Activated T-cell treated with anti-CD3 and anti-CD28 coated beads for 48 hours (primary cell): Measurements from ENCODE around the gene CHST1.

Experiments used
- DNase-seq: peaks from one replicate; pipeline ENCODE4 v3.0.0-alpha.2; 2020; ENCODE audit warnings: low read depth

CHST1 gene

DNA sequence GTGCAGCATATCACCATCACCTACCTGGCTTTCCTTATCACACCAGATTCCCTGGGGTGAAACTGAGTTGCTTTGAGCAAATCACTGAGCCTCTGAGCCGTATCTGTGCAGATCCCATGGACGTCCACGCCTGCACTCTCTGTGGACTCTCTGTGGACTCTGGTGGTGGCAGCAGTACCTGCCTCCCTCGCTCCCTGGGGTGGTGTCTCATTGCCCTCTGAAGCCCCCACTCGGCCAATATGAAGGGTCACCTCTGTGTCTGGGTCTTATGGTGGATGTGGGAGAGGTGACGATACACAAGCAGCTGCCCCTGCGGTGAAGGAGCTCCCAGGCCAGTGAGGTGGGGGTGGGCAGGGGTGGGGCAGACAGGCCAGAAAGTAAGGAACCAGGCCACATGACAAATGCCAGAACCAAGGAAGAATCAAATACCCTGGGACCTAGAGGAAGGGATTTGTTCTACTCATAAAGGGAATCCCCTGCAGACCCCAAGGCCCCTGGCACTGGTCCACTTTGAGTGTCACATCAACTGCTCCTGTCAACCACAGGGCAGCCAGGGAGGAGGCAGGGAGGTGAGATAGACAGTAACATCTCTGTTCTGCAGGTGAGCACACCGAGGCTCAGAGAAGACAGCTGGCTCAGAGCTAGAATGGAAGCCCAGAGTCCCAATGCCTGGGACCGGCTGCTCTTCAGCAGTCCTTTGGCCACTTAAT lies 9.2 kb upstream of the CHST1 start:
- DNase-seq = no peak

DNA sequence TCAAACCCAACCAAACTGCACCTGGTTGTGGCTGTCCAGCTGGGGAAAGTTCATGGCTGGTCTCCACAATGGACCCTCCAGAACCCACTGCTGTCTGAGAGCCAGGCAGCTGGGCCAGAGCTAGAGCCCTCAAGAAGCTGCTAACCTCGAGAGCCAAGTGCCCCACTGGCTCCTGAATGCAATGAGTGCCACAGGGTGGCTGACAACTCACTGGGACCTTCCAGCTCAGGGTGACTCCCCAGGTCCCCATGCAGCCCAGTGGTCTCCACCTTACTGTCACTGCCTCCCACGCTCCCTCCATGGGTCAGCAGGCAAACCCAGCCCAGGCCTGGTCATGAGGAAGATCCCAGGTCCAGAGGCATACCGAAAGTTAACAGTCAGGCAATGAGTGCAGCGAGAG lies 8.0 kb upstream of the CHST1 start:
- no peak for DNase-seq

DNA sequence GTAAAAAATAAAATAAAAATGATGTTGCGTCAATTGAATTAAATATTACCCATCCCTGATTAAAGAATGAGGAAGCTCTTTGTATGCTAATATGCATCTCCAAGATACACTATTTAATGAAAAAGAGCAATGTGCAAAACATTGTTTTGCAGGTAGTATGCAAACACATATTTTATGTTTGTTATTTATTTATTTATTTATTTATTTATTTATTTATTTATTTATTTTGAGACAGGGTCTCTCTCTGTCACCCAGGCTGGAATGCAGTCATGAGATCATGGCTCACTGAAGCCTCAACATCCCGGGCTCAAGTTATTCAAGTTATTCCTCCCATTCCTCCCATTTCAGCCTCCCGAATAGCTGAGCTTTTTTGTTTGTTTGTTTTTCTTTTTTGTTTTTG lies 7.2 kb upstream of the CHST1 start:
- no peak for DNase-seq

GRCh38 chr11:45671246-45672171 lies 6.1 kb upstream of the CHST1 start:
- no peak for DNase-seq

DNA sequence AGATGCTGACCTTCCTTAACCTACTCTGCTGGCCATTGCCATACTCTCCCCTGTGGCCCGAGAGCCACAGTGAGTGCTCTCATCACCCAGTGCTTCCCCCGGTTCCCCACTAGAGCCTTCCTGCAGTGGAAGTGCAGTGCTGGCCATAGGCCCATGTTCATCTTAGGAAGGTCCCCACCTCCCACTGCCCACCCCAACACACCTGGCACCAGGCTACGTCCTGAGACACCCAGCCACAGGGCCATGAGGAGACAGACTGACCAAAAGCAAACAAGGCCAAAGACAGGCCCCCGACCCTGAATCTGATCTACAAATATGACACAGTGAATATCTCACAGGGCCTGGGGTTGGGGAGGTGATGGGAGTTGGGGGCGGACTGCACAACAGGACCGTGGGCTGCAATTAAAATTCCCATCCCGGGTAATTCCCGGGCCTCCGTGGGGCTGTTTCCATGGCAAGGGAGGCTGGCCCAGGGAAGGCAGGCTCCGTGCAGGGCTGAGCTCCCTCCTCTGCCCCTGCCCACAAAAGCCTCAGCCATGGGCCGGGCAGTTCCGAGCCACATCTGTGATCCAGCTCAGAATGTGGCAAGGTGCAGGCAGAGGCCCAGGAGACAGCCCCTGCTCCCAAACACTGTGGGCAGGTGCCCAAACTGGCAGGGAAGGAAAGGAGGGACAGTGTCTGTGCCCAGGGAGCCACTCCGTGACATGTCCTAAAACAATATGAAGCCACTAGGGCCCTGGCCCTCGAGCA lies 5.1 kb upstream of the CHST1 start:
- no peak for DNase-seq

- no peak for DNase-seq
These were observed 4.5 kb upstream of the CHST1 start for GRCh38 chr11:45669956-45670355.

DNA sequence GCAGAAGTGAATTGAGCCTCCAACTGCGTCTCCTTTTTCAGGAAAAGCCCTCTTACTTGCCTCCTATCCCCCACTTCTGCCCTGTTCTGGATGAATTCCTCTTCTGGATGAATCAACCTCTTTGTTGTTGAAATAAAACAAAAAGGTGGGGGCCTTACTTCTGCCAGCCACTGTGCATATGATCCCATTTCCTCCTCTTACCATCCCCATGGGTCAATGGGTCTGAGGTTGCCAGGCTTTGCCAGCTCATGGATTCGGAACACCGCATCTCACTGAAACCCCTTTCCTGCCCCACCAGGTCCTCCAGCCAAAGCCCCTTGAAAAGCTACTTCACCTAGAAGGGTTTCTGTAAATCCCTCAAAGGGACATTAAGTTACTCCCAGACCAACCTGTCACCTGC lies 3.7 kb upstream of the CHST1 start:
- no peak for DNase-seq

- DNase-seq = no peak
These were observed 2.7 kb upstream of the CHST1 start for GRCh38 chr11:45667929-45668680.

DNA sequence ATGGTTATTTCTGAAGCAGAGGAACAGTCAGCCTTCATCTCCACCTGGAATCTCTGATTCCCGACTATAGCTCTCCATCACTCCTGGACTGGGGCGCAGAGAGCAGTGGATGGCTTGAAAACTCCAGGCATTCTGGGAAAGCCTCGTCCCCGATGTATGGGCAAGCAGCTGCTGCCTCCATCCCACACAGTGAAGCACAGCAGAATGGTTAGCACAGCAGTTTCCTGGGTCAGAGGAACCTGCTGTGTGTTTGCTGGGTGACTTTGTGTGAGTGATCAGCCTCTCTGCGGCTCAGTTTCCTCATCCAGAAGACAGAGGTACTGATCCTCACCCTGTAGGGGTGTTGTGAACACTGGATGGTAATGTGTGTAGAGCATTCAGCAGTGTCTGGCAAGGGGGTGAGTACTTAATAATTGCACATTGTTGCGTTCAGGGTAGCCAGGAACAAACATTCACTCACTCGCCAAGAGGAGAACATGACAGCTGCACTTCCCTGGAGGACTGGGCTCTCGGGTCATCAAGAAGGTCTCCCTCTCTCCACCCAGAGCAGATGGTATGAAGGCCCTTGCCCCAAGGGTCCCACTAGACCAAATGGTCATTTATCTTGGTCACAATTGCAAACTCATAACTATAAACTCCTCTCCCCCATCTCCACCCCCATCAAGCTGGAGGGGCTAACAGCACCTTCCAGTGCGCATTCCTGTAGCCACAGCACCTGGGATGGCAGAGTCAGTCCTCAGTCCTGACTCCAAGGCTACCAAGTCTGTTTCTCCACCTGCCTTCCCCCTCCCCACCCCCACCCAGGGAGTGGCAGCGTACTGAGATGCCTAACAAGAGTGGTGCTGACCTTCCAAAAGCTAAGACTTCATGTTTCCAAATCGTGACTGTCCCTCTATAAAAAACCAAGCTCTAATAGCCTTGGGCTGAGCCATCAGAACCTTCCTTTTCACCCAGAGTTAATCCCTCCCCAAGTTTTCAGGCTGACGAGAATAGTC lies 1.5 kb upstream of the CHST1 start:
- no peak for DNase-seq

DNA sequence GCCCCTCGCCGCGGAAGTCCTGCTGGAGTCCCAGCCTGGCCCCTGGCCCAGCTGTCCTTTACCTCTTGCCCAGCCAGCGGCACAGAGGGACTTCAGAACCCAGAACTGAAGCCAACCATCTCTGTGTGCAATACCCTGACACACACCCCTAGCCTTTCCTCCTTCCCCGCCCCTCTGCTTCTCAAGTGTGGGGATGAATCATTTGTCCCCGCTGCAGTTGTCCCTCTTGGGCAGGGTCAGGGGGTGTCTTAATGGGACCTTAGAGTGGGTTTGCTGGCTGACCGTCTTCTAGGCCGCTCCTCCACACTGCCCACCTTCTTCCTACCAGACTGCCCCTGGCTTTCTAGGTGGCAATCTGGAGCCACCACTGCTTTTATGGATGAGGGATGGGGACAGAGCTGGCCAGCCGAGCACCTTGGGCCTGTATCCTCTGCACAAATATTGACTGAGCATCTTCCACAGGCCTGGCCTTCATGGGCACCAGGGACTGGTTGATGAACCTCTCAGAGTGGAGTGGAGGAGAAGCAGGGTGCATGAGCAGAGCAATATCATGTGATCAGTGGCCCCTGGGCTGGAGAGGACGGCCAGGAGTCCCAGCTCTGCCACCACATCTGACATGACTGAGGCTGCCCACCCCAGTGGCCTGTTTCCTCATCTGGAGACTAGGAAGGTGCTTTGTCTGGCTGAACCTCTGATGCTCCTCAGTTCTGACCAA lies 668 bp upstream of the CHST1 start:
- DNase-seq = no peak

GRCh38 chr11:45664376-45665205 lies 831 bp downstream of the CHST1 start:
- DNase-seq = no peak

DNA sequence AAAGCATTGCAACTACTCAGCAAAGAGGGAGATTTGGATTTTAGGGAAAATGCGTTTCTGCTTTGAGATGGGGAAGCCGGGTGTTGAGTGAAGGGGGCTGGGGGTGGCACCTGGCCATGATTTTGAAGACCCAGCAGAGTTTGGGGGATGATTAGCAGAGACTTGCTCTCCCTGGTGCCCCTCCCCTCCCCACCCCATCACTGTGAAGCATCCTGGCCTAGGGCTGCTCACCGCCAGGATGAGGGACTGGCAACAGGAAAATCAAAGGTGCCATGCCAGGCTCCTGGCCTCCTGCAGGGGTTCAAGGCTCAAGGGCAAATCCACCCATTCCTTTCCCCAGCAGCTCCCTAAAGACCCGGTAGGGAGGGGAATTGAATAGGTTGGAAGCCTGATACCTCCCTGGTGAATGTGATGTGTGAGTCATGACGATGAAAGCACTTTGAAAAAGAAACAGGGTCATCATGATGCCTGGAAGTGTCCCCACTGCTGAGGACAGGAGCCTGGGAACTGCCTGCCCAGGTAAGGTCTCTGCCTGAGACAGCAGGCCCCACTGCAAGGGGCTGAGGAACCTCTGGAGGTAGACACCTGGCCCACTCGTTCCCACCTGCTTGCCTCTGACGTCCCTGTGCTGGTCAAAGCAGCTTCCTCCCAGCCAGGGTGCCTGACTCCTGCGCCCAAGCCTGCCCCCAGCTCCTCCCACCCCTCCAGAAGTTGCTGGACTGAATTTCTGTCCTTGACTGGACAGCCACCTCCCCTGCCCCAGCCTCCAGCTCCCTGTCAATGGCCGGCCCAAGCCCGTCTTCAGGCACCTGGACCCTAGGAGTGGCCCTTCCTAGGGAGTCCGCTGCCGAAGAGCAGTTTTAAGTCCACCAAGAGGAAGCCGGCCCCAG lies 1.7 kb downstream of the CHST1 start:
- DNase-seq = no peak

DNA sequence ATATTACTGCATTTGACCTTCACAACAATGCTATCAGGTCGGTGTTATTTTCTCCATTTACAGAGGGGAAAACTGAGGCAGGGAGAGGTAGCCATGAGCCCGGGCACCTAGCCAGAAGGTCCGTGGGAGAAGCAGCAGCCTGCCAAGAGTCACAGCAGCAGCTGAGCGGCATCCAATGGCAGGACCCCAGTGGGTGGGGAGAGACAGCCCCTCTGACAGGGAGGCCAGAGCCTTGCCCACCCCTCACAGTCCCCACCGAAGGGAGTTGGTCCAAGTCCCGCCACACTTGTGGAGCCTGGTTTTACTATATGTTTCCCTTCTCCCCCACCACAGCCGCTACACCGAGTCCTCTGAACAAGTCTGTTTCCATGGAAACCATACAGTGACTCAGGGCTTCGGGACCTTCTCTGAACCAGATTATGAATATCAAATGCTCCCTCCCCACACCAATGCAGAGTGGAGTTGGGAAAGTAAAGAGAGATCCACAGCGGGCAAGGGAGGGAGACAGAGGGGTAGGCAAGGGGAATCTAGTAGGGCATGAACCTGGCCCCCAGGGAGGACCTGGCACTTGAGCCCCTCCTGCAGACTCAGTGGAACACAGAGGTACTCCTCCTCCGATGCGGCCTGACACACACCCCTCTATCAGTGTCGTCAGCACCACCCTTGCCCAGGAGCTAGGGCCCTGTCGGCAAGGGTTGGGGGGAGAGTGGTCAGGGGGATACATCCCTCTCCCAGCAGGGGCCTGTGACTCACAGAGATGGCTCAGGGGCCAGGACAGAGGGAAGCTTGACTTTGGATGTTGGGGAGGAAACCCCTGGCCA lies 2.5 kb downstream of the CHST1 start:
- DNase-seq = no peak

- DNase-seq = no peak
These were observed 3.2 kb downstream of the CHST1 start for GRCh38 chr11:45662096-45662664.

DNA sequence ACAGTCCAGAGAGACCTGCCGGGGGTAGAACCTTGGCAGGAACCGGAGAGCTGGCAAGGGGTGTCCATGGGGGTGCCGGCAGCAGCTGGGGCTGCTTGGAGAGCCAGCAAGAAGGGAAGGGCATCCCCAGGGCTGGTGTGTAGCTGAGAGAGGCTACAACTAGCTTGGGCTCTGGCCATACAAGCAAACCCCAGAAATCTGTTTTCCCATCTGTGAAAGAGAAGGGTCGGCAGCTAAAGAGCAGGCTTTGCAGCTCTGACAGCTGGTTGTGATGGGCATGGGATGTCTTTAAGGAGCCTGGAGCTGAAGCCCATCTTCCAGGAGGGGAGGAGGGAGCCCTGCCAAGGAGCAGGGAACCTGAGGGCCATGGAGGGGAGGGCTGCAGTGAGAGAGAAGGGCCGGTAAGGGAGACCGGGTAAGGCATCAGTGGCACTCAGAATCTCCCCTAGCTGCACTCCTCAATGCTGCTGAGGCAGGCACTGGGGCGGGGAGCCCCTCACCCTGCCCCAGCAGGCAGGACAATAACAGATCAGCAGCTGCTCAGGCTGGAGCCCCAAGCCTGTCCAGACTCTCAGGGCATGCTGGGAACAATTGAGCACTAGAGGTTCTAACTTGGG lies 3.9 kb downstream of the CHST1 start:
- DNase-seq = no peak

DNA sequence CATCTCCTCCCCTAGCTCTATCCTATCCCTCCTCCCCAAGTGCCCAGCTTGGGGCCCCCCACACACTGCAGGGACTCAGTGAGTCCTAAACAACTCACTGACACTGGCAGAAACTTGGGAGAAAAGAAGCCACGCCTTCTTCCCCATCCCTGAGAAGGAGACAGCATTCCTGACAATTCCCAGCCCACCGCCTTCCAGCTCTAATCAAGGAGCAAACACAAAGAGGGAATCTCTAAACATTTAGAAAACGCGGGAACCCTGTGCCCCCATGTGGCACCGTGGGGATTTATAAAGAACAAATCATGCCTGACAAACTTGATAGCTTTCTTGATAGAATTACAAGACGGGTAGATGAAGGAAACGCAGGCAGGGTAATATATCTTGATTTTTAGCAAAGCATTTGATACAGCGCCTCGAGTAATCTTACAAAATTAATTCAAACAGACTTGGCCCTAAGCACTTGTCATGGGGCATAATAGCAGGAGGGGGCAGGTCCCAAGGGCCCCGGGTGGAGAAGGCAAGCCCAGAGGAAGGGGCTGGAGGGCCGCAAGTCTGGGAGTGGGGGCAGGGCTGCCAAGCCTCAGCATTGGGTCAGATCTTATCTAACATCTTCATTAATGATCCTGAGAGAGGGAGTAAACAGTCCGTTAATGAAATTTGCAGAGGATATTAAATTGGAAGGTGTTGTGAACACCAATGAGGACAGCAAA lies 4.5 kb downstream of the CHST1 start:
- no peak for DNase-seq
